HG03103 (cell line): Measurements from ENCODE around the gene CACNB1.

Source experiments
- ATAC-seq: cut with Tn5 transposase; IDR thresholded peaks from one replicate; pipeline ENCODE4 v1.9.1; 2021; ENCODE audit warnings: low read depth; ENCODE audit not compliant: unreplicated experiment

The CACNB1 gene

DNA sequence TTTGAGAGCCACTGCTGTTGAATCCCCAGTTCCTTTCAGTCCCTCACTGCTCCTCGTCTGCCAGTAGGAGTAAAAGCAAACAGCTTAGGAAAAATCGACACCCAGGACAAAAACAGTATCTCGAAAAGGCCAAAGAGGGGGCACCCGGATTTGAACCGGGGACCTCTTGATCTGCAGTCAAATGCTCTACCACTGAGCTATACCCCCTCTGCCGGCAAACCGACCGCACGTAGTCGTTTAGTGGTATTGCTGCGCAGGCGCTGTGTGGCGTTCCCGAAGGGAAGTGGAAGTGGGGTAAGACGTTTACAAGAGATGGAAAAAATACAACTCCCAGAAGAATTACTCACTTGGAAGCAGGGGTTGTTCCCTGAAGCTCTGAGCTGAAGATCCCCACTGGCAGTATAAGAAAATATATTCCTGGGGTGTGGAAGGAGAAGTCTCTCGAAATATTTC, 43.8 kb downstream of the CACNB1 start:
- ATAC-seq: no peak

DNA sequence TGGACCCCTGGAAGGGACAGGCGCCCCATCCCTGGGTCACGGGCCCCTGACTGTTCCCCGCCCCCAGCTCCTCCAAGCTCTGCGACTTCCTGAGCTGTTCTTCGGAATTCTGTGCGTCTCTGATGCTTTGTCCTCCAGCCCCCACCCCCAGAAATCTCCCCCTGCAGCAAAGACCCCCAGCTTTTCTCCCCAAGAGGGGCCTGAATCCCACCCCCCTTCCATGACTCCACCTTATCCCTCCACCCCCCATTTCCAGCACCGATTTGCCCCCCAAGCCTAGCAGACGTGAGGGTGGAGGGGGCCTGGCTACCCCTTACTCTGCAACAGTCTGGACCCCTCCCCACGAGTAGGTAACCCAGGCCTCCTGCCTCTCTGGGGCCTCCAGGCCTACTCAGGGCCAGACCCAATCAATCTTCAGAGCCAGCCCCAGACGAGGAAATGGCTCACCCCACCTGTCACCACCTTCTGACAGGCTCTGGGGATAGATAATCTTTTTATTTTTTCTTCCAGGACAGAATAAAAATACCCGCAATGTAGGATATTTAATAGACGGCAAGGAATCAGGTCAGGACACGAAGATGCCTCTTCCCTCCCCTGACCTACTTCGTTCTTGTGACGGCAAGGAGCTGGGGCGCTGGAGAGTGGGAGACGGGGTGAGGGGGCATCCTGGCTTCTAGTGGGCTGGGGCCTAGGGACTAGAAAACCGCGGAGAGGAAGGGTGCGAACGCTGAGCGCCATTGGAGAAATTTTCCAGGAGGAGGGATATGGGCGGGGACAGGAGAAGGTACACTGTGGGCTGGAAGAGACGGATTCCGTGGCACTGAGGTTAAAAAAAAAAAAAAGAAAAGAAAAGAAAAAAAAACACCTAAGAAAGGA, 45.3 kb downstream of the CACNB1 start:
- no peak for ATAC-seq

DNA sequence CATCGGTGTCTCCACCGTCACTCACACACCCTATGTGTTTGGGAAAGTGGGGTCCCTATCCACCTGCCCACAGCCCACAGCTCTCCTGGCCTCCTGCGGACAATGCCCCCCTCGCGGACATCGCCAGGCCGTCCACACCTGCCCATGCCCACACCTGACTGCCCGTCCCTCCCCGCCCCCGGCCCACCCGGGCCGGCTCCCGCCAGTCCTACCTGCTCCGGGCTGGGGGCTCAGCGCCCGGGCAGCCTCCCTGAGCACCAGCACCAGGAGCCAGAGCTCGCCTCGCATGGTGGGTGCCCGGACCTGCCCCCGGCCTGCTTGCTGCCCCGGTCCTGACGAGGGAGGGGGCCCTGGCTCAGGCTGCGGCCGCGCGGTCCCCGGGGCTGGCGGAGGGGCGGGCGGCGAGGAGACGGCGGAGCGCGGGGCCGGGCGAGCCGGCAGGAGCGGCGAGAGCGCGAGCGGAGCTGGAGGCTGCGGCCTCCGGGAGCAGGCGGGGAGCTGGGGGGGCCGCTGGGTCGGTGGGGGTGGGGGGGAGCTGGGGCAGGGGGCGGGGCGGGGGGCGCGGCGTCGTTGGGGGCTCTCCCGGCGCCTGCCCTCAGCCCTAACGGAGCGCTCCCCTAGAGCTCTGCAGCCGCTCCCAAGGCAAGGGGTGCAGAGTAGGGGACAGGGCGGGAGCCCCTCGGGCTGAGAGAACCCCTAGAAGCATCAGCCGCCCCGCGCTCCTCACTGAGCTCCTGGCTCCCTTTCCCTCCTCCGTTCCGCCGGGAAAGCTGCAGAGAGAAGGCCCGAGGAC, 46.1 kb downstream of the CACNB1 start, which contains the start of gene PLXDC1:
TSS of gene PLXDC1 (minus strand) at position 488 of the 793 bp plus-strand sequence. CDS start at position 288, 200 bp downstream.
- ATAC-seq: no peak

DNA sequence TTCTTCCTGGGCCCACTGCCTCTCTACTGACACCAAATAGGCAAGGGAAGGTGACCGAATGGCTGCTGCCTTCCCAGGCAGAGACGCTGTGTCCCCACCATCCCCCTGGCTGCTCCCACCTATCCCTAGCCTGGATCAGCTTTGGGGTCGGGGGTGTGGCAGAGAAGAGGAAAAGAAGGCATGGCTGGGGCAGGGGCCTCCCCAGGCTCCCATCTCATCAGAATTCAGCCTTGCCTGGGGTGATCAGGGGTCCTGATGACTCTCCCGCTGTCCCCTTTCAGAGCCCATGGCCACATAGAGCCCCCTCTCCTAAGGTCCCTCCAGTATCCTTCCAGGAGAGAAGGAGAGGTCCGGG, 46.7 kb downstream of the CACNB1 start:
- no peak for ATAC-seq

DNA sequence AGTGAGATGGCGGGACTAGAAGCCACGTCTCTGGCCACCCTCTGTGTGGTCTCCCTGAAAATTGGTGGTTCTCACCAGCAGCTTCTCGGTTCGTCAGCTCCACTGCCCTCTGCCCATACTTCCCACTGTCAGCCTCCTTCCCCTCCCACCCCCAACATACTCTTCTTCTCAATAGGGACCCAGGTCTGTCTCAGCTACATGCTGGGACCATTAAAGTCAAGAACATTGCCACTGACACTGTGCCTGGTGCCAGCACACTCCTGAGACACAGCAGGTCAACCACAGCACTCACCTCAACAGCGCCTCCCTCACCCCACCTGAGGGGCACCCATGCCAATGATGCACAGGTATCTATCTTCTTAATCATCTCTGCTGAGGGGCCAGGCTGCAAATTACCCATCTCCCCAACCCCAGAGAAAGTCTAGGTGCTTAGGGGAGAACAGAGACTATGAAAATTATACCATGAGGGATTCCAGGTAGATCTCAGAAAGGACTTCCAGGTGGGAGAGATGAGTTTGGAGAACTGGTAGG, 47.3 kb downstream of the CACNB1 start:
- ATAC-seq: no peak

DNA sequence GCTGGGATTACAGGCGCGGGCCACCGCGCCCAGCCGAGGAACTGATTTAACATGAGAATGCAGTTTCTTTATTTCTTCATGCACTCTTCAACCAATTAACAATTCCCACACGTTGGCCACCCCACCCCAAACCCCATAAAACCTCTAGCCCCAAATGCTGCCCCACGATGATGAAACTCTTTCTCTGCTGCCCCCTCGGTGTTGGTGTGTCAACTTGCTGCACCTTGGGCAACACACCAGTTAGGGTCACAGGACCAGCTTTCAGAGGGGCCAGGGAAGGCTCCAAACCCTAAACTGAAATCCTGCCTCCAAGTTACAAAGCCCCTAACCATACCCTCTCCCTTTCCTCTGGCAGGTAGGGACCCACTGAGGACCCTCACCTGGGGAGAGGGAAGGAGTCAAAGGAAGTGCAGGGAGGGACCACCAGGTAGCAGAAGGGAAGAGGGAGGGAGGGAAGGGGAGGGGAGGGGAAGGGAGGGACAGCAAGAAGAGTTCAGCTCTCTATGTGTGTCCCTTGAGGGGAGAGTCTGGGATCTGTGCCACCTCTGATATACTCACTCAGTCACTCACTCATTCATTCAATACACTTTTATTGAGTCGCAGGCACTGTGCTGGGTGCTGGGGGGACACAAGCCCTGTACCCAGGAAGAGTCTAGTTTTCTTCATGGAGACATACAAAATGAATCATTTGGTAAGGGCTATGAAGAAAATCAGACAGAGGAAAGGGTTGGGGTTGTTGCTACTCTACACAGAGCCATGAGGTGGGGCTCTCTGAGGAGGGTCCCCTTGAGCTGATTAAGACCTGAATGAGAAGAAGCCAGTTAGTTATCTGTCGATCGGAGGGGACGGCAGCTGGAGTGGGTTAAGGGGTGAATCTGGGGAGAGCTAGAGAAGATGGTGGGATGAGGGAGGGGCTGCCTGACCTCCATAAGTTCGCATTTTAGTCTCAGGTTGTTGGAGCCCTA, 50.0 kb downstream of the CACNB1 start:
- no peak for ATAC-seq

DNA sequence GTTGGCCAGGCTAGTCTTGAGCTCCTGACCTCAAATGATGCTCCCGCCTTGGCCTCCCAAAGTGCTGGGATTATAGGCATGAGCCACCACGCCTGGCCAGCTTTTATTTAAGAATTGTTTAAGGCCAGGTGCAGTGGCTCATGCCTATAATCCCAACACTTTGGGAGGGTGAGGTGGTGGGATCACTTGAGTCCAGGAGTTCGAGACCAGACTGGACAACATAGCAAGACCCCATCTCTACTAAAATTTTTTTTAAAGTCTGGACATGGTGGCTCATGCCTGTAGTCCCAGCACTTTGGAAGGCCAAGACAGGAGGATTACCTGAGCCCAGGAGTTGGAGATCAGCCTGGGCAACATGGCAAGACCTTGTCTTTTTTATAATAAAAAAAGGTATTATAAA, 51.2 kb downstream of the CACNB1 start:
- ATAC-seq: no peak

DNA sequence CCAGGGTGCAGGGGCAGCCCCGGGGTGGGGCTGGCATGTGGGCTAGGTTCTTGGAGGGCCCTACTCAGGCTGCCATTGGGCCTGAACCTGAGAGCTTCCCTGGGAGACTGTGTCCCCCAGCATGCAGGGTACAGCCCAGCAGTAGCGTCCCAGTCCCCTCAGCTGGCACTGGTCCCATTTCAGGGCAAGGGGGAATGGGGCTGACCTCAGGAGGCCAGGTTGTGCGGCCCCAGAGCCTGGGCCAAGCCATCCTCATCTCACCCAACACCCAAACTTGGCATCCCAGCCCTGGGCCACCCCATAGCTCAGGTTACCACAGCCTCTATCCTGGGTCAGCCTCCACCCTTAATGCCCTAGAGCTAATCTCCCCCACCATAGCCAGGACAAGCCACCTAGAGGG, 52.3 kb downstream of the CACNB1 start:
- no peak for ATAC-seq

DNA sequence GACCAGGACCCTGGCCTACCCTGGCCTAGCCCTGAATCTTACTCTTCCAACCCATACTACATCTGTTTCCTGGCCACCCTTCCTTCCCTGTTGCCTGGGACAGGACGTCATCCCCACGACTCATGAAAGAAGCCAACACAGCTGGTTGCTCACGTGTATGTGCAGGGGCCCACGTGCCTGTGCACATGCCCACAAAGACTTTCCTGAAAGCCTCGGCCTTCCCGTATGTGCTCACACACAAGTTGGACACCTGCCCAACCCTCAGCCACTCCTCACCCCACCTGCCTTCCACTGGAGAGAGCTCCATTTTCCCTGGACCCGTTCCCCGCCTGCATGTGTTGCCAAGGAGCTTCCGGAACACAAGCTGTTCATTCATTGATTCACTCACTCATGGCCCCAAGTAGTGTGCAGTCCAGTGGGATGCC, 53.0 kb downstream of the CACNB1 start:
- ATAC-seq: no peak

DNA sequence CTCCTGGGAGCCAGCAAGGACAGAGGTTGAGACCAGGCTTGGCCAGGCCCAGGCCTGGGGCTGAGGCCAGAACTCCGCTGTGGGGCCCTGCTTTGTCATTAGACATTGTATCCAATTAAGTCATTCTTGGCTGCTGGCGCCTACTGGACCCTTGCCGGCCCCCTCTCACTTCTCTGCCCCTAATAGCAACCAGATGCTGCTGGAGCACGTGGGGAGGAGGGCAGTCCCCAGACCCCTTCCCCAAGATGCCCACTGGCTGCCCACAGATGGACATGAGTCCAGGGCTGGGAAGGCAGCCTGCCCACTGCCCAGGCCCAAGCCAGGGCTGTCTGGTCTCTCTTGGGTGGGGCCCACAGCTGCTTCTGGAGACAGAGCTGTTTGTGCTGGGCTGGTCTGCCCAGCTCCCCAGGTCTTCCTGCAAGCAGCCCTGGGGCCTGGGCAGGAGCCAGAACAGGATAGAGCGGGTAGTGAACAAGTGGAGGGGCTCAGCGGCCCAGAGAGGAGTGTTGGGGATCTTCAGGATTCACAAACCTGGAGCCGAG, 53.8 kb downstream of the CACNB1 start:
- ATAC-seq: no peak

DNA sequence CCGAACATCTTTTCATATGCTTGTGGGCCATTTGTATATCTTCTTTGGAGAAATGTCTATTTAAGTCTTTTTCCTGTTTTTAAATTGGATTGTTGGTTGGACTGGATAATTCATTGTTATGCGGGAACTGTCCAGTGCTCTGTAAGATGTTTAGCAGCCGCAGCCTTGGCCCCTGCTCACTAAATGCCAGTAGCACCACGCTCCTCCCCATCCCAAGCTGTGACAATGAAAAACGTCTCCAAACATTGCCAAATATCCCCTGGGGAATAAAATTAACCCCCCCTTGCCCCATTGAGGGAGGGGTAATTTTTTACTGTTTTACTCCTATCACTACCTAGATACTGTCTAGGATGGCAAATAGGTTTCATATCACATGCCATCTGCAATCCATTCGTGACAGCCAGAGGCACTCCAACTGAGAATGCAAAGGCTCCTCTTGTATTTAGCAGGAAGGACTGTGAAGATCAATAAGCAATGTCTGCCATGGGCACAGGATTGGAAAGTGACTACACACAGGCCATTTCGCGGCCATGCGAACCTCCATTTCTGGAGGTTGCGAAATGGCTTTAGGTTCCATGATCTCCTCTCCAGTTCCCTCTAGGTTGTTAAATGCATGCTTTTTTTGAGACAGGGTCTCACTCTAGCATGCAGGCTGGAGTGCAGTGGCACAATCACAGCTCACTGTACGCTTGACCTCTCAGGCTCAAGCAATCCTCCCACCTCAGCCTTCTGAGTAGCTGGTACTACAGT, 55.4 kb downstream of the CACNB1 start:
- ATAC-seq: no peak

DNA sequence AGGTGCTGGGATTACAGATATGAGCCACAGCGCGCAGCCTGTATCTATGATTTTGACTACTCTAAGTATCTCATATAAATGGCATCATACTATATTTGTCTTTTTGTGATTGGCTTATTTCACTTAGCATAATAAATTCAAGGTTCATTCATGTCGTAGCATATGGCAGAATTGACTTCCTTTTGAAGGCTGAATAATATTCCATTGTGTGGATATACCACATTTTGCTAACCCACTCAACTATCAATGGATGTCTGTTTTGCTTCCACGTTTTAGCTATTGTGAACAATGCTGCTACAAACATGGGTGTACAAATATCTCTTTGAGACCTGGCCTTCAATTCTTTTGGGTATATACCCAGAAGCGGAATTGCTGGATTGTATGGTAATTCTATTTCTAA, 56.2 kb downstream of the CACNB1 start:
- ATAC-seq: no peak

DNA sequence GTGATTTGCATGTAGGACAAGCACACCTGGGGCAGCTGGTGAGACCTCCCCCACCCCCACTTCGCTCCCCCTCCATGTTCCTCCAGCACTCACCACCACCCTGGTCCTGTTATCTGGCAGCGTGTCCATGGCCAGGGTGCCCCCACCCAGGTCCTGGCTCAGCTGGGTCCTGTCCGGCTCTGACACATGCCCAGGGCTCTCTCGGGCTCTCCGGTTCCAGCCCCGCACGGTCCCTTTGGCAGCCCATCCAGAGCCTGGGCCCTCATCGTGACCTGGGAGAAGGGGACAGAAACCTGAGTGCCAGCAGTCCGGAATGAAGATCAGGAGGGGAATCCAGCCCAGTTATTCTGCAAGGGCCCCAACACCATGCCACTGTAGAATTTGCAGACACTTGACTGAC, 57.9 kb downstream of the CACNB1 start:
- no peak for ATAC-seq

DNA sequence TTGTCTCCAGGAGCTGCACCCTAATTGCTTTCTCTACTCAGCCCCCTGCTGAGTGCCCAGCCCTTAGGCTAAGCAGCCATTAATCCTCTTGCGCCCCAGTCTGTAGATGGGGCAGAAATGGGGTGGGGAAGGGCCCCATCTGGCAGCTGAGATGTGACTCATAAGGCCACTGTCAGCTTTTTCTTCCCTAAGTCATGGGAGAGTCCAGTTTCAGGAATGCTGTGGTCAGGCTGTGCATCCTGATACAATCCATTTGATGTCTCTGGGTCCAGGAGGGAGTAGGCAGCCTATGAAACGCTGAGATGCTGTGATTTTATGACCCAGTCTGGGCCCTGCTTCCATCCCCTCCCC, 58.3 kb downstream of the CACNB1 start:
- no peak for ATAC-seq

DNA sequence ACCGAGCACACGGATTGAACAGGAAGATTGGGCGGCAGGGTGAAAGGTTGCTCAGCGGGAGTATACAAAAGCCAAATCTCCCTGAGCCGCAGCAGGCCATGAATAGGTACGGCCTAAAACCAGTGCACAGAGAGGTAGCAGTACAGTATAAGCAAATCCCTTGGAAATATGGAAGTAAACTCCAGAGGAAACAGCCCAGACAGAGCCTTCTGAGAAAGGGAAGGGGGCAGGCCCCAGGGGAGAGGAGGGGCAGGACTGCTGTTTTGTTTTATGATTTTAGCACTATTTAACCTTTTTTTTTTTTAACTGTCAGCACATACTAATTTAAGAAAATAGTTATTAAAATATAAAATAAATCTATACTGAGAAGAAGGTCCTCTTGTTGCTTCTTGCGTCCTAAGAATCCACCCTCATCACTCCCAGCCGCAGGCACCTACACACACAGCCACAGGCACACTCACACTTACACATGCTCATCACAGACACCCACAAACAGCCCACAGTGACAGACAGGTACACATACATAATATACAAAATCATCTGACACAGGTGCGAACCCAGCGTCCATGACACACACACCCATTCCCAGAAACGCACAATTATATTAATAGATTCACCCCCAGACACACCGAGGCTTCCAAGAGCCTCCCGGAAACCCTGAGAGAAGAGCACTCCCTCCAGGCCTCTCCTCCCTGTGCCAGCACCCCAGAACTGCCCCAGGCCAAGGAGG, 58.9 kb downstream of the CACNB1 start:
- ATAC-seq: no peak

DNA sequence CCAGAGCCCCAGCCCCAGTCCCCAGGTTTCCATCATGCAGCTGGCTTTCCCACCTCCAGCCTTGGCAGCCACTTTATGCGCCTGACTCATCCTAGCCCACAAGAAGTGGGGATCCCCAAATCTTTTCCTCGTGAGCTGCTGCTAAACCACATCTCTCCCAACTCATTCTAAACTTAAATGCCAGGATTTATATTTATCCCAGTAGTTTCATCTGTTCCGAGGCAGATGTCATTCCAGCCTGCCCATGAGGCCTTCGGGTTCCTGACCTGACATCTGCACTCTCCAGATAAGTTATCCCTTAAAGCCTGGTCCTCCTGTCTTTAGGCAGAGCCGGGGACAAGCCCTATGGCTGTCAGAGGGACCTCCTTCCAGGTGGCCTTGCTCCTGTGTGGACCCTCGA, 62.6 kb downstream of the CACNB1 start:
- ATAC-seq: no peak

DNA sequence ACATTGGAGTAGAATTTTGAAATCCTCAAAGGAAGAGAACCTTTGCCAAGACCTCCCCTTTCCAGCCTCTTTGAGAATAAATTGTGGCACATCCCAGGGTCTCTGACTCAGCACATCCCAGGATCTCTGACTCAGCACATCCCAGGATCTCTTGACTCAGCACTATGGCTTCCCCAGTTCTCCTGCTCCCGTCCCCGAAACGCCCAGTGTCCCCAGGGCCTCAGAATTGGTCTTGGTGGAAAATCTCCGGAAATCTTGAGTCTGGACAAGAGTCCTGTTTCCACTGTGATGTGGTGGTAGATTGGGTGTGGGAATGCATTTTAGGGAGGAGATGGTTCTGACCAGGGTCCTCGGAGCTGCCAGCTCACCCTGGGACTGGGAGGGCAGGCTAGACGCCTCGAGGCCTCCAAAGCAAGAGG, 65.3 kb downstream of the CACNB1 start:
- no peak for ATAC-seq

DNA sequence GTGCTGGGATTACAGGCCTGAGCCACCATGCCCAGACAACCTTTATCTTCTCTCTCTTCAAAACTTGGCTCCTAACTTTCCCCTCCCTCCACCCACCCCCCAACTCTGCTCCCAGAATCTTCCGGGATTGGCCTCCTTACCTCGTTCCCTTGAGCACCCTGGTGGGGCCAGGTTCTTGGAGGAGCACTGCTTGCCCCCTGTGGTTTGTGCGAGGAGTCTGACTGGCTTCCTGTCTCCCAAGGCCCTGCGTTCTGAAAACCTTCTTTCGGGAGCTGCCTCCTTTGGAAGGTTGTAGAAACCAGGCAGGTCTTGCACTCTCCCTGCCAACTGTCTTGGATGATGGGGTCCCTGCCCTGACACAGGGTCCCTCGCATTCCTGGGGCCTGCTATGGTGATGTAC, 65.9 kb downstream of the CACNB1 start:
- no peak for ATAC-seq

DNA sequence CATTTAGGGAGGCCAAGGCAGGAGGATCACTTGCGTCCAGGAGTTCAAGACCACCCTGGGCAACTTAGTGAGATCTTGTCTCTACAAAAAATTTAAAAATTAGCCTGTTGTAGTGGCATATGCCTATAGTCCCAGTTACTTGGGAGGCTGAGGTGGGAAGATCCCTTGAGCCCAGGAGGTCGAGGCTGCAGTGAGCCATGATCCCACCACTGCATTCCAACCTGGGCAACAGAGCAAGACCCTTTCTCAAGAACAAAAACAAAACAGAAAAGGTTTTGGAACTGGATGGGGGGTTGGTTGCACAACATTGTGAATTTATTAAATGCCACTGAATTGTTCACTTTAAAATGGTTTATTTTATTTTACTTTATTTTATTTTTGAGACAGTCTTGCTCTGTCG, 67.3 kb downstream of the CACNB1 start:
- no peak for ATAC-seq
